Measurements from ENCODE around the gene MOB3B.

Gene MOB3B

GRCh38 chr9:27571011-27571410, 41.4 kb upstream of the MOB3B start:
- no peak for TF ChIP-seq CTCF (IDR thresholded peaks at IDR 0.05; ENCODE audit: low read depth, low read length, missing control alignments)
- no peak for DNase-seq (ENCODE audit: low read depth)
- in situ Hi-C loops (cut with HindIII; ENCODE audit: low sequenced_read_pairs): no loop called here
- H3K4me3 ChIP-seq (ENCODE audit: low read depth, low read length): no peak overlapping the region

GRCh38 chr9:27569406-27569805, 39.8 kb upstream of the MOB3B start:
- TF ChIP-seq CTCF (IDR thresholded peaks at IDR 0.05; ENCODE audit: low read depth, low read length, missing control alignments): no peak
- DNase-seq (ENCODE audit: low read depth): no peak
- H3K4me3 ChIP-seq (ENCODE audit: low read depth, low read length): no peak overlapping the region
- in situ Hi-C loops (cut with HindIII; ENCODE audit: low sequenced_read_pairs): no loop called here

- in situ Hi-C loops (cut with HindIII; ENCODE audit: low sequenced_read_pairs): no loop called here
- H3K4me3 ChIP-seq (ENCODE audit: low read depth, low read length): no peak overlapping the region
- DNase-seq (ENCODE audit: low read depth): no peak
- no peak for TF ChIP-seq CTCF (IDR thresholded peaks at IDR 0.05; ENCODE audit: low read depth, low read length, missing control alignments)
Observed at GRCh38 chr9:27566118-27566517, 36.5 kb upstream of the MOB3B start.

GRCh38 chr9:27565696-27566095, 36.1 kb upstream of the MOB3B start:
- in situ Hi-C loops (cut with HindIII; ENCODE audit: low sequenced_read_pairs): no loop called here
- no peak for DNase-seq (ENCODE audit: low read depth)
- H3K4me3 ChIP-seq (ENCODE audit: low read depth, low read length): no peak overlapping the region
- no peak for TF ChIP-seq CTCF (IDR thresholded peaks at IDR 0.05; ENCODE audit: low read depth, low read length, missing control alignments)

GRCh38 chr9:27564670-27565069, 35.1 kb upstream of the MOB3B start:
- H3K4me3 ChIP-seq (ENCODE audit: low read depth, low read length): no peak overlapping the region
- no peak for DNase-seq (ENCODE audit: low read depth)
- in situ Hi-C loops (cut with HindIII; ENCODE audit: low sequenced_read_pairs): no loop called here
- TF ChIP-seq CTCF (IDR thresholded peaks at IDR 0.05; ENCODE audit: low read depth, low read length, missing control alignments): no peak

GRCh38 chr9:27563738-27564430, 34.3 kb upstream of the MOB3B start:
- TF ChIP-seq CTCF (IDR thresholded peaks at IDR 0.05; ENCODE audit: low read depth, low read length, missing control alignments): no peak
- in situ Hi-C loops (cut with HindIII; ENCODE audit: low sequenced_read_pairs): no loop called here
- no peak for DNase-seq (ENCODE audit: low read depth)
- no peak overlapping the region for H3K4me3 ChIP-seq (ENCODE audit: low read depth, low read length)

Data from astrocyte of the cerebellum (primary cell).